H1 (cell line): Measurements from ENCODE around the gene CX3CR1. TPM values are rescaled to one million over a fixed set of nuclear protein-coding genes. Genes with fewer than 3 reads are reported as not detected.

ENCODE experiments used
- CTCF ChIA-PET: fragments of 300-600 bp; sonication (Branson Sonifier 250); formaldehyde crosslinking; loops from one replicate; lab custom pipeline; 2021; ENCODE audit not compliant: partially characterized antibody; lab: Charles Lee
- POLR2A ChIA-PET: fragments of 300-600 bp; sonication (Branson Sonifier 250); formaldehyde crosslinking; loops from one replicate; lab custom pipeline; 2021; ENCODE audit warnings: inconsistent platforms; ENCODE audit not compliant: partially characterized antibody; lab: Charles Lee
- DNase-seq, 2 experiments: peaks; one replicate each; pipeline versions ENCODE4 v3.0.0 to v3.0.0-alpha.2; 2010 to 2022; ENCODE audit warnings: low spot score in 2 of 2, low read depth in 1 of 2, mixed read lengths in 1 of 2
- FAIRE-seq: peaks from 2 replicates; lab custom pipeline; 2011; peaks lifted over from hg19 to GRCh38; lab: Jason Lieb, UNC
- H2AFZ ChIP-seq: 2 replicates; pipeline ENCODE4 v1.8.1; 2012; ENCODE audit warnings: low read length, inconsistent platforms
- H2AK5ac ChIP-seq: 2 replicates; pipeline ENCODE4 v1.6.1; 2013; ENCODE audit warnings: low read depth, low read length
- H2BK120ac ChIP-seq: replicated peaks from 2 replicates; pipeline ENCODE3; 2013; ENCODE audit warnings: low read depth, low read length, inconsistent platforms
- H2BK12ac ChIP-seq: 2 replicates; pipeline ENCODE4 v1.6.1; 2013; ENCODE audit warnings: low read depth, low read length
- H2BK15ac ChIP-seq: 2 replicates; pipeline ENCODE4 v1.6.1; 2013; ENCODE audit warnings: low read length
- H2BK20ac ChIP-seq: 2 replicates; pipeline ENCODE4 v1.6.1; 2013; ENCODE audit warnings: low read length
- H2BK5ac ChIP-seq: 2 replicates; pipeline ENCODE4 v1.6.1; 2013; ENCODE audit warnings: low read depth, low read length
- H3K14ac ChIP-seq: 2 replicates; pipeline ENCODE4 v1.6.1; 2013; ENCODE audit warnings: inconsistent platforms; ENCODE audit not compliant: insufficient read length
- H3K18ac ChIP-seq: 2 replicates; pipeline ENCODE4 v1.6.1; 2013; ENCODE audit warnings: low read length; ENCODE audit errors: extremely low read depth
- H3K23ac ChIP-seq: 2 replicates; pipeline ENCODE4 v1.6.1; 2013; ENCODE audit warnings: inconsistent platforms; ENCODE audit not compliant: insufficient read length
- H3K23me2 ChIP-seq: 2 replicates; pipeline ENCODE4 v1.6.1; 2013; ENCODE audit warnings: low read depth, low read length
- H3K27ac ChIP-seq: 2 replicates; pipeline ENCODE4 v1.6.1; 2011; ENCODE audit warnings: low read depth, low read length, inconsistent platforms
- H3K27me3 ChIP-seq, 4 experiments: replicated peaks in 1 of 4; 1 replicate in 1 of 4; 2 replicates in 3 of 4; pipeline versions ENCODE4 v1.6.1 to v1.8.1; 2011 to 2013; ENCODE audit warnings: low read length in 3 of 4, mild to moderate bottlenecking in 3 of 4, inconsistent platforms in 2 of 4, mixed read lengths in 2 of 4, moderate library complexity in 1 of 4; ENCODE audit not compliant: control insufficient read depth in 3 of 4, insufficient read depth in 3 of 4; ENCODE audit errors: extremely low read depth in 1 of 4
- H3K36me3 ChIP-seq, 4 experiments: 2 replicates each; pipeline versions ENCODE4 v1.6.1 to v1.8.1; 2011 to 2013; ENCODE audit warnings: mild to moderate bottlenecking in 4 of 4, low read length in 3 of 4, moderate library complexity in 2 of 4, control low read depth in 1 of 4, inconsistent platforms in 1 of 4; ENCODE audit not compliant: insufficient read depth in 4 of 4, control insufficient read depth in 2 of 4
- H3K4ac ChIP-seq: replicated peaks from 2 replicates; pipeline ENCODE3; 2013; ENCODE audit warnings: low read length, low read depth, mixed read lengths, inconsistent platforms; ENCODE audit not compliant: insufficient read length
- H3K4me1 ChIP-seq, 4 experiments: replicated peaks in 1 of 4; 1 replicate in 1 of 4; 2 replicates in 3 of 4; pipeline versions ENCODE4 v1.6.1 to v1.8.1; 2011 to 2013; ENCODE audit warnings: low read length in 3 of 4, inconsistent platforms in 2 of 4, mixed read lengths in 1 of 4; ENCODE audit not compliant: insufficient read depth in 4 of 4, control insufficient read depth in 3 of 4
- H3K4me2 ChIP-seq, 2 experiments: 2 replicates each; pipeline versions ENCODE4 v1.6.1 to v1.8.1; 2011 to 2013; ENCODE audit warnings: low read depth in 2 of 2, low read length in 2 of 2, control low read depth in 1 of 2, inconsistent platforms in 1 of 2, mild to moderate bottlenecking in 1 of 2; ENCODE audit not compliant: insufficient read depth in 1 of 2
- H3K4me3 ChIP-seq, 4 experiments: fragments of 200-600, 300-600 bp in 1 of 4; sonication (generic), shearing (Covaris generic), sonication (Bioruptor Twin) in 1 of 4; 2 replicates each; pipeline versions ENCODE4 v1.5.1 to v1.8.1; 2011 to 2016; ENCODE audit warnings: low read length in 4 of 4, low read depth in 3 of 4, control low read depth in 2 of 4, inconsistent platforms in 2 of 4, mild to moderate bottlenecking in 2 of 4, mixed read lengths in 1 of 4, moderate library complexity in 1 of 4; ENCODE audit not compliant: insufficient read depth in 2 of 4; ENCODE audit errors: extremely low read depth in 1 of 4
- H3K56ac ChIP-seq: replicated peaks from 2 replicates; pipeline ENCODE3; 2013; ENCODE audit warnings: low read depth, mild to moderate bottlenecking, mixed read lengths, low read length, inconsistent platforms; ENCODE audit not compliant: insufficient read length
- H3K79me1 ChIP-seq: 2 replicates; pipeline ENCODE4 v1.6.1; 2013; ENCODE audit warnings: low read depth, low read length, control low read depth
- H3K79me2 ChIP-seq, 2 experiments: 2 replicates each; pipeline versions ENCODE4 v1.6.1 to v1.8.1; 2012 to 2013; ENCODE audit warnings: low read length in 2 of 2, mild to moderate bottlenecking in 2 of 2, inconsistent platforms in 1 of 2; ENCODE audit not compliant: insufficient read depth in 2 of 2, control insufficient read depth in 1 of 2
- H3K9ac ChIP-seq, 4 experiments: replicated peaks in 1 of 4; 1 replicate in 1 of 4; 2 replicates in 3 of 4; pipeline versions ENCODE4 v1.6.1 to v1.8.1; 2011 to 2013; ENCODE audit warnings: low read depth in 3 of 4, low read length in 3 of 4, control low read depth in 2 of 4, mild to moderate bottlenecking in 2 of 4, moderate library complexity in 2 of 4, inconsistent platforms in 1 of 4; ENCODE audit errors: extremely low read depth in 1 of 4
- H3K9me3 ChIP-seq, 2 experiments: 2 replicates each; pipeline versions ENCODE4 v1.6.1 to v1.8.1; 2012 to 2013; ENCODE audit warnings: mild to moderate bottlenecking in 2 of 2, moderate library complexity in 2 of 2, control low read depth in 1 of 2, inconsistent platforms in 1 of 2, low read depth in 1 of 2, low read length in 1 of 2, mixed read lengths in 1 of 2; ENCODE audit not compliant: insufficient read depth in 2 of 2
- H4K20me1 ChIP-seq, 2 experiments: replicated peaks in 1 of 2; 2 replicates each; pipeline versions ENCODE3 to v1.8.1; 2011 to 2013; ENCODE audit warnings: inconsistent platforms in 2 of 2, low read length in 2 of 2, mild to moderate bottlenecking in 1 of 2; ENCODE audit not compliant: insufficient read depth in 2 of 2, control insufficient read depth in 1 of 2
- H4K5ac ChIP-seq: 2 replicates; pipeline ENCODE4 v1.6.1; 2013; ENCODE audit warnings: low read length, low read depth, mixed read lengths, inconsistent platforms; ENCODE audit not compliant: insufficient read length
- H4K8ac ChIP-seq: 2 replicates; pipeline ENCODE4 v1.8.0; 2013; ENCODE audit warnings: mild to moderate bottlenecking, moderate library complexity, low read length, inconsistent platforms; ENCODE audit not compliant: insufficient read depth; ENCODE audit errors: extremely low read depth
- H4K91ac ChIP-seq: replicated peaks from 2 replicates; pipeline ENCODE3; 2013; ENCODE audit warnings: low read length, mixed read lengths, inconsistent platforms; ENCODE audit not compliant: insufficient read length
- CEBPB ChIP-seq: IDR thresholded peaks from 2 replicates; pipeline ENCODE4 v1.6.1; 2012; ENCODE audit warnings: low read depth, low read length
- GABPA ChIP-seq: IDR thresholded peaks from 2 replicates; pipeline ENCODE4 v1.6.1; 2011; ENCODE audit warnings: mild to moderate bottlenecking, low read length, moderate library complexity, borderline replicate concordance; ENCODE audit not compliant: insufficient read depth
- YY1 ChIP-seq: IDR thresholded peaks from 2 replicates; pipeline ENCODE4 v1.6.1; 2011; ENCODE audit warnings: low read depth, mild to moderate bottlenecking, low read length
- WGBS, 2 experiments: shearing (Covaris generic) in 1 of 2; methylation state at CpG; one replicate each; pipeline versions ENCODE4 v1.1.6 to v1.1.7; 2013 to 2015; ENCODE audit warnings: low lambda C conversion rate in 2 of 2, mixed read lengths in 2 of 2, inconsistent platforms in 1 of 2, low coverage in 1 of 2, missing lambda C conversion rate in 1 of 2; ENCODE audit not compliant: insufficient replicate concordance in 2 of 2, insufficient coverage in 1 of 2, insufficient read length in 1 of 2; ENCODE audit errors: extremely low coverage in 1 of 2, missing lambda C conversion rate in 1 of 2; 5-methylcytosine and 5-hydroxymethylcytosine counted together
- polyA plus RNA-seq, 7 experiments: library from polyadenylated mRNA; depleted of rRNA in 3 of 7; stranded (reverse) in 5 of 7; unstranded in 2 of 7; fragments of >200 nt in 5 of 7; fragments of 200-250 nt in 2 of 7; gene quantifications; 1 replicate in 5 of 7; 2 replicates in 1 of 7; 4 replicates in 1 of 7; pipeline versions ENCODE4 v1.2.1 to v1.2.3, GENCODE V29; 2011 to 2013; ENCODE audit warnings: missing spikeins in 2 of 7, mixed read lengths in 2 of 7
- total RNA-seq: library from RNA; stranded (reverse); fragmentation: NEBNext Ultra II Directional; extraction: Animal tissue kit (Norgen Biotek cat#: 25700); gene quantifications from 2 replicates; pipeline ENCODE4 v1.2.1, GENCODE V29; 2021

CX3CR1 gene
- total and polyA plus RNA-seq, 2 of the 8 experiments (the other 6 are each of a cell fraction or from before 2014, with no cell fraction given) = 0.08 TPM; not detected in 1

- no peak overlapping the region for H2AFZ ChIP-seq
- H3K36me3 ChIP-seq = no peaks in the 10 kb centered on the region
- TF ChIP-seq YY1 = no peak
- no peak for TF ChIP-seq CEBPB
- TF ChIP-seq GABPA = no peak
- no peak overlapping the region for H4K91ac ChIP-seq
- H2BK120ac ChIP-seq = no peak overlapping the region
- no peak overlapping the region for H3K18ac ChIP-seq
- no peaks in the 10 kb centered on the region for H3K9me3 ChIP-seq
- H3K14ac ChIP-seq = no peak overlapping the region
- no peak overlapping the region for H2BK12ac ChIP-seq
- no peaks in the 10 kb centered on the region for H3K23me2 ChIP-seq
- no peaks in the 10 kb centered on the region for H3K79me1 ChIP-seq
- H3K27ac ChIP-seq = no peak overlapping the region
- WGBS, 2 experiments = 80% methylated on average over 2 of the region's 4 CpGs; no CpG with 5 or more reads in 1 of the 2 experiments
- no peaks in the 10 kb centered on the region for H4K20me1 ChIP-seq
- no peak overlapping the region for H4K8ac ChIP-seq
- no peak for FAIRE-seq
- H3K27me3 ChIP-seq = no peaks in the 10 kb centered on the region; a peak in 2 of 7 replicates
- H2BK15ac ChIP-seq = no peak overlapping the region
- no peak overlapping the region for H4K5ac ChIP-seq
- no peak overlapping the region for H3K9ac ChIP-seq
- no peak overlapping the region for H2BK5ac ChIP-seq
- no peak overlapping the region for H2BK20ac ChIP-seq
- no peak overlapping the region for H3K4ac ChIP-seq
- no peak overlapping the region for H2AK5ac ChIP-seq
- H3K79me2 ChIP-seq = no peaks in the 10 kb centered on the region
- H3K4me3 ChIP-seq = no peak overlapping the region
- no peak for DNase-seq
- no peak overlapping the region for H3K23ac ChIP-seq
- H3K4me2 ChIP-seq = no peak overlapping the region
- ChIA-PET POLR2A (no interaction called here), CTCF (interaction anchor here (1.1 to 5.3 kb wide), 6 partner anchors 12 to 58 kb away, joined by 3 to 21 read pairs (median 6); partner anchors contain the start of gene XIRP1)
- no peak overlapping the region for H3K56ac ChIP-seq
- H3K4me1 ChIP-seq = peaks cover 0 to under 1% (median 0%) of the 10 kb centered on the region in 4 experiments; a peak in 1 of 7 replicates
Measured at GRCh38 chr3:39250116-39250747, 29.6 kb downstream of the CX3CR1 start.
